OCI-LY3 (cell line): ENCODE results near the gene COBL.

Experiments used
- EZH2phosphoT487 ChIP-seq: fragments of 200-600 bp; shearing (Covaris generic); IDR thresholded peaks from 2 replicates; pipeline ENCODE4 v1.6.1; 2018; ENCODE audit warnings: antibody characterized with exemption, mixed run types, low read depth
- TF ChIP-seq, protein P1 (sequence below): fragments of 200-600, 300-600 bp; sonication (generic); IDR thresholded peaks from 2 replicates; pipeline ENCODE4 v1.5.1; 2014; ENCODE audit warnings: antibody characterized with exemption, low read length, low read depth

DNA sequence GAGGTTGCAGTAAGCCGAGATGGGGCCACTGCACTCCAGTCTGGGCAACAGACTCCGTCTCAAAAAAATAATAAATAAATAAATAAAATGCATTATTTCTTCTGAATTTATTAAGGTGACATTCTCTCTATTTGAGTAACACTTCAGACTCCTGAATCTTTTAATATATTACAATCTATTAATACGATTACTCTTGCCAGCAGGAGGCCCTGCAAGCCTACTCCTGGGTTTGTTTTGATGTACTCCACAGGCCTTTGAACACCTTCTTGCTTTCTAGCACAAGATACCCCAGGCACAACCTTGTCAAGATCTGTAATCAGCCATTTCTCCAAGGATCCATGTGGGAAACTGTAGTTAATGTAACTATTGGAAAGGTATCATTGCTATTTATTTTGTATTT, 63.5 kb downstream of the COBL start:
- no peak for TF ChIP-seq EZH2phosphoT487
- TF ChIP-seq, protein P1, sequence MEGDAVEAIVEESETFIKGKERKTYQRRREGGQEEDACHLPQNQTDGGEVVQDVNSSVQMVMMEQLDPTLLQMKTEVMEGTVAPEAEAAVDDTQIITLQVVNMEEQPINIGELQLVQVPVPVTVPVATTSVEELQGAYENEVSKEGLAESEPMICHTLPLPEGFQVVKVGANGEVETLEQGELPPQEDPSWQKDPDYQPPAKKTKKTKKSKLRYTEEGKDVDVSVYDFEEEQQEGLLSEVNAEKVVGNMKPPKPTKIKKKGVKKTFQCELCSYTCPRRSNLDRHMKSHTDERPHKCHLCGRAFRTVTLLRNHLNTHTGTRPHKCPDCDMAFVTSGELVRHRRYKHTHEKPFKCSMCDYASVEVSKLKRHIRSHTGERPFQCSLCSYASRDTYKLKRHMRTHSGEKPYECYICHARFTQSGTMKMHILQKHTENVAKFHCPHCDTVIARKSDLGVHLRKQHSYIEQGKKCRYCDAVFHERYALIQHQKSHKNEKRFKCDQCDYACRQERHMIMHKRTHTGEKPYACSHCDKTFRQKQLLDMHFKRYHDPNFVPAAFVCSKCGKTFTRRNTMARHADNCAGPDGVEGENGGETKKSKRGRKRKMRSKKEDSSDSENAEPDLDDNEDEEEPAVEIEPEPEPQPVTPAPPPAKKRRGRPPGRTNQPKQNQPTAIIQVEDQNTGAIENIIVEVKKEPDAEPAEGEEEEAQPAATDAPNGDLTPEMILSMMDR = no peak
